ENCODE results near the gene CRISPLD2.
"Not testable (repeated sequence)": the region's sequence is repeated elsewhere in the genome, so short reads cannot be mapped to it uniquely, and the experiment has no call there.

CRISPLD2 gene

GRCh38 chr16:84829168-84829965, 9.6 kb downstream of the CRISPLD2 start:
- no peaks in the 10 kb centered on the region for H3K9me3 ChIP-seq (replicated peaks; ENCODE audit: insufficient read depth, low read length)
- no peak overlapping the region for H3K4me2 ChIP-seq (ENCODE audit: low read depth, low read length)
- H3K27ac ChIP-seq (ENCODE audit: low read length) = no peak overlapping the region
- peaks cover 79% of the 10 kb centered on the region for H3K27me3 ChIP-seq (replicated peaks; ENCODE audit: insufficient read depth, low read length)
- no peaks in the 10 kb centered on the region for H3K9me2 ChIP-seq (replicated peaks; ENCODE audit: insufficient read depth, low read length)
- H3K9ac ChIP-seq (ENCODE audit: low read length) = no peak overlapping the region
- H2AFZ ChIP-seq (ENCODE audit: low read length) = no peak overlapping the region
- no peak for DNase-seq
- H3K4me3 ChIP-seq (ENCODE audit: low read length) = no peak overlapping the region
- no peaks in the 10 kb centered on the region for H3K4me1 ChIP-seq (ENCODE audit: low read length)
- TF ChIP-seq EZH2 (optimal IDR thresholded peaks at IDR 0.05; ENCODE audit: low read depth, low read length) = no peak
- no peak for TF ChIP-seq EZH2phosphoT487 (IDR thresholded peaks at IDR 0.05; ENCODE audit: low read length)
- no peak for TF ChIP-seq CTCF (IDR thresholded peaks at IDR 0.05; ENCODE audit: low read length)
- H4K20me1 ChIP-seq (ENCODE audit: insufficient read depth, low read length) = no peaks in the 10 kb centered on the region
- no peaks in the 10 kb centered on the region for H3K36me3 ChIP-seq (replicated peaks; ENCODE audit: insufficient read depth, low read length)
- no peaks in the 10 kb centered on the region for H3K79me2 ChIP-seq (ENCODE audit: low read length)
- H3F3A ChIP-seq (ENCODE audit: insufficient read depth, low read length) = no peaks in the 10 kb centered on the region

- Histone ChIP-seq H4K20me1 (ENCODE audit: insufficient read depth, low read length) (no peaks in the 10 kb centered on the region), H3K27ac (ENCODE audit: low read length) (no peak overlapping the region), H3K4me3 (ENCODE audit: low read length) (no peak overlapping the region), H3K36me3 (replicated peaks; ENCODE audit: insufficient read depth, low read length) (no peaks in the 10 kb centered on the region), H3K4me1 (ENCODE audit: low read length) (no peaks in the 10 kb centered on the region), H3K4me2 (ENCODE audit: low read depth, low read length) (no peak overlapping the region), H3K9me3 (replicated peaks; ENCODE audit: insufficient read depth, low read length) (no peaks in the 10 kb centered on the region), H3F3A (ENCODE audit: insufficient read depth, low read length) (no peaks in the 10 kb centered on the region), H3K79me2 (ENCODE audit: low read length) (no peaks in the 10 kb centered on the region), H3K9me2 (replicated peaks; ENCODE audit: insufficient read depth, low read length) (no peaks in the 10 kb centered on the region), H3K9ac (ENCODE audit: low read length) (no peak overlapping the region), H3K27me3 (replicated peaks; ENCODE audit: insufficient read depth, low read length) (peaks cover 89% of the 10 kb centered on the region), H2AFZ (ENCODE audit: low read length) (no peak overlapping the region)
- no peak for DNase-seq
- TF ChIP-seq CTCF (IDR thresholded peaks at IDR 0.05; ENCODE audit: low read length) (no peak), EZH2phosphoT487 (IDR thresholded peaks at IDR 0.05; ENCODE audit: low read length) (no peak), EZH2 (optimal IDR thresholded peaks at IDR 0.05; ENCODE audit: low read depth, low read length) (no peak)
Measured at GRCh38 chr16:84830765-84831384, 11.1 kb downstream of the CRISPLD2 start.

- not testable (repeated sequence) for H3K4me1 ChIP-seq (ENCODE audit: low read length); H3K36me3 ChIP-seq (replicated peaks; ENCODE audit: insufficient read depth, low read length); H4K20me1 ChIP-seq (ENCODE audit: insufficient read depth, low read length); H3K9me3 ChIP-seq (replicated peaks; ENCODE audit: insufficient read depth, low read length); H3K4me2 ChIP-seq (ENCODE audit: low read depth, low read length); H3K79me2 ChIP-seq (ENCODE audit: low read length); H3K4me3 ChIP-seq (ENCODE audit: low read length); H3K9me2 ChIP-seq (replicated peaks; ENCODE audit: insufficient read depth, low read length); H2AFZ ChIP-seq (ENCODE audit: low read length); H3K9ac ChIP-seq (ENCODE audit: low read length); H3F3A ChIP-seq (ENCODE audit: insufficient read depth, low read length); H3K27ac ChIP-seq (ENCODE audit: low read length); DNase-seq
- H3K27me3 ChIP-seq (replicated peaks; ENCODE audit: insufficient read depth, low read length) = peaks cover 89% of the 10 kb centered on the region
Measured at GRCh38 chr16:84831728-84832127, 11.9 kb downstream of the CRISPLD2 start.
